Suprapubic skin (tissue), 4 donors: ENCODE data around the gene SCYGR7. TPM values are rescaled to one million over a fixed set of nuclear protein-coding genes. Genes with fewer than 3 reads are reported as not detected.

Experiments used
- DNase-seq, 2 donors: peaks; one replicate each; pipeline ENCODE4 v3.0.0-alpha.2; 2019; ENCODE audit warnings: low spot score in 2 of 2
- H3K27ac ChIP-seq: fragments of 200-600 bp; sonication (generic); one replicate; pipeline ENCODE4 v1.5.1; 2019
- H3K27me3 ChIP-seq: fragments of 200-600 bp; sonication (generic); one replicate; pipeline ENCODE4 v1.5.1; 2019
- H3K36me3 ChIP-seq: fragments of 200-600 bp; sonication (generic); one replicate; pipeline ENCODE4 v1.5.1; 2019
- H3K4me1 ChIP-seq: fragments of 200-600 bp; sonication (generic); one replicate; pipeline ENCODE4 v1.5.1; 2019
- H3K4me3 ChIP-seq: fragments of 200-600 bp; sonication (generic); one replicate; pipeline ENCODE4 v1.5.1; 2019; ENCODE audit warnings: mild to moderate bottlenecking
- H3K9me3 ChIP-seq: fragments of 200-600 bp; sonication (generic); one replicate; pipeline ENCODE4 v1.5.1; 2019
- CTCF ChIP-seq, 2 donors: fragments of 200-600 bp in 1 of 2; fragments of 450-650 bp in 1 of 2; sonication (generic) in 1 of 2; IDR thresholded peaks; one replicate each; pipeline ENCODE4 v1.5.1; 2016 to 2019; ENCODE audit warnings: antibody characterized with exemption in 2 of 2, mild to moderate bottlenecking in 1 of 2, moderate library complexity in 1 of 2
- EP300 ChIP-seq: sonication (generic); formaldehyde crosslinking; IDR thresholded peaks from one replicate; pipeline ENCODE4 v1.6.1; 2017; ENCODE audit warnings: antibody characterized with exemption
- POLR2A ChIP-seq, 2 donors: fragments of 450-650 bp; IDR thresholded peaks; one replicate each; pipeline ENCODE4 v1.6.1; 2017; ENCODE audit warnings: antibody characterized with exemption in 2 of 2, mild to moderate bottlenecking in 2 of 2, moderate library complexity in 2 of 2
- POLR2AphosphoS5 ChIP-seq, 3 donors: sonication (generic); formaldehyde crosslinking; IDR thresholded peaks; one replicate each; pipeline ENCODE4 v1.6.1; 2017; ENCODE audit warnings: antibody characterized with exemption in 3 of 3
- WGBS: methylation state at CpG from one replicate; pipeline ENCODE4 v1.1.5; 2018; 5-methylcytosine and 5-hydroxymethylcytosine counted together
- total RNA-seq, 4 donors: library from RNA; depleted of rRNA; stranded (reverse); fragments of >200 nt; gene quantifications; one replicate each; pipeline ENCODE4 v1.1.0, GENCODE V29; 2016

SCYGR7 gene
- total RNA-seq, 4 donors from 2014 or later, result not detected

- H3K4me3 ChIP-seq, result no peak overlapping the region
- no peaks in the 10 kb centered on the region for H3K9me3 ChIP-seq
- no peak for DNase-seq
- no peaks in the 10 kb centered on the region for H3K4me1 ChIP-seq
- no peak for TF ChIP-seq EP300
- no peak for TF ChIP-seq CTCF (IDR thresholded peaks at IDR 0.05)
- TF ChIP-seq POLR2AphosphoS5 (IDR thresholded peaks at IDR 0.05), result no peak
- TF ChIP-seq POLR2A (IDR thresholded peaks at IDR 0.05), result no peak
- WGBS, result 88% methylated on average over 5 of the region's 5 CpGs
- H3K27ac ChIP-seq, result no peak overlapping the region
- no peaks in the 10 kb centered on the region for H3K27me3 ChIP-seq
- H3K36me3 ChIP-seq, result no peaks in the 10 kb centered on the region
Measured at GRCh38 chr2:227772197-227772661, 44.1 kb downstream of the SCYGR7 start.

GRCh38 chr2:227772932-227773331 lies 44.8 kb downstream of the SCYGR7 start:
- Histone ChIP-seq H3K27me3 (no peaks in the 10 kb centered on the region), H3K36me3 (no peaks in the 10 kb centered on the region), H3K4me3 (no peak overlapping the region), H3K27ac (no peak overlapping the region), H3K4me1 (no peaks in the 10 kb centered on the region), H3K9me3 (no peaks in the 10 kb centered on the region)
- DNase-seq, result no peak
- TF ChIP-seq POLR2A (IDR thresholded peaks at IDR 0.05) (no peak), EP300 (no peak)
- 39% methylated on average over 2 of the region's 2 CpGs for WGBS

GRCh38 chr2:227774011-227774624 lies 46.0 kb downstream of the SCYGR7 start:
- TF ChIP-seq POLR2A (IDR thresholded peaks at IDR 0.05) (no peak), CTCF (IDR thresholded peaks at IDR 0.05) (no peak), EP300 (no peak), POLR2AphosphoS5 (IDR thresholded peaks at IDR 0.05) (no peak)
- H3K36me3 ChIP-seq, result no peaks in the 10 kb centered on the region
- H3K9me3 ChIP-seq, result no peaks in the 10 kb centered on the region
- no peak overlapping the region for H3K4me3 ChIP-seq
- no peak overlapping the region for H3K27ac ChIP-seq
- no peaks in the 10 kb centered on the region for H3K27me3 ChIP-seq
- H3K4me1 ChIP-seq, result no peaks in the 10 kb centered on the region
- WGBS, result 70% methylated on average over 15 of the region's 15 CpGs
- DNase-seq, result no peak

- H3K27ac ChIP-seq, result no peak overlapping the region
- H3K4me3 ChIP-seq, result no peak overlapping the region
- TF ChIP-seq EP300 (no peak), POLR2A (IDR thresholded peaks at IDR 0.05) (no peak), POLR2AphosphoS5 (IDR thresholded peaks at IDR 0.05) (no peak), CTCF (IDR thresholded peaks at IDR 0.05) (no peak)
- no peaks in the 10 kb centered on the region for H3K4me1 ChIP-seq
- no peaks in the 10 kb centered on the region for H3K27me3 ChIP-seq
- whole genome bisulfite sequencing, result 89% methylated on average over 6 of the region's 6 CpGs
- DNase-seq, result no peak
- H3K36me3 ChIP-seq, result no peaks in the 10 kb centered on the region
- no peaks in the 10 kb centered on the region for H3K9me3 ChIP-seq
Measured at GRCh38 chr2:227774895-227775842, 47.0 kb downstream of the SCYGR7 start.

Other genes starting within 250 kb of the SCYGR7 start
- 10 to 100 TPM in 1 of 4 donors, not detected in 3; 15.5 TPM for gene SCYGR2, start 129.4 kb upstream of the SCYGR7 start, total RNA-seq
- gene SCYGR3, start 113.5 kb upstream of the SCYGR7 start, total RNA-seq, result not detected
- 1 to 10 TPM in 3 of 4 donors, not detected in 1; 1.3 to 7.2 (median 1.5) TPM for gene SCYGR4, start 110.8 kb upstream of the SCYGR7 start, total RNA-seq
- not detected for gene SCYGR5, start 61.5 kb upstream of the SCYGR7 start, total RNA-seq
- 10 to 100 TPM in 1 of 4 donors, 1 to 10 TPM in 3; 5.1 to 14.5 (median 7.4) TPM for gene SLC19A3, start 10.3 kb upstream of the SCYGR7 start, total RNA-seq
- not detected for gene SCYGR6, start 3.6 kb upstream of the SCYGR7 start, total RNA-seq
- gene SCYGR8, start 17.6 kb downstream of the SCYGR7 start, total RNA-seq, result 1 to 10 TPM in 3 of 4 donors, not detected in 1; 2.3 to 9.8 (median 6.3) TPM
- 1 to 10 TPM in 2 of 4 donors, not detected in 2; 2.0 to 4.2 TPM for gene CCL20, start 85.5 kb downstream of the SCYGR7 start, total RNA-seq
- gene DAW1, start 143.3 kb downstream of the SCYGR7 start, total RNA-seq, result 1 to 10 TPM in 1 of 4 donors, not detected in 3; 1.1 TPM